Activated T-helper 1 cell treated with anti-CD3 and anti-CD28 coated beads, Interleukin-12 subunit alpha, Interleukin-12 subunit beta, Interleukin-2, Interleukin-4 antibody, amounts not matched to agents 30 ng/mL and 10 ng/mL and 1 ng/mL, durations not matched to agents 14 hours and 24 hours and 36 hours (primary cell): ENCODE results near the gene PIK3R5. TPM values are rescaled to one million over a fixed set of nuclear protein-coding genes. Genes with fewer than 3 reads are reported as not detected.

Source experiments
- DNase-seq: peaks from one replicate; pipeline ENCODE4 v3.0.0; 2021; ENCODE audit warnings: low spot score
- H3K27ac Mint-ChIP-seq: one replicate; pipeline ENCODE4 v1.8.0; 2021; ENCODE audit warnings: mild to moderate bottlenecking, mixed read lengths
- H3K27me3 Mint-ChIP-seq: one replicate; pipeline ENCODE4 v1.8.0; 2022; ENCODE audit warnings: mild to moderate bottlenecking, moderate library complexity, mixed read lengths; ENCODE audit not compliant: insufficient read depth
- H3K36me3 Mint-ChIP-seq: one replicate; pipeline ENCODE4 v1.8.0; 2021; ENCODE audit warnings: low read depth, mixed read lengths
- H3K4me1 Mint-ChIP-seq: one replicate; pipeline ENCODE4 v1.8.0; 2021; ENCODE audit warnings: low read depth, mixed read lengths
- H3K4me3 Mint-ChIP-seq: one replicate; pipeline ENCODE4 v1.8.0; 2021; ENCODE audit warnings: mild to moderate bottlenecking, moderate library complexity, mixed read lengths
- H3K9me3 Mint-ChIP-seq: one replicate; pipeline ENCODE4 v1.8.0; 2021; ENCODE audit warnings: mixed read lengths
- intact Hi-C: fragments of 100-400 bp; cut with micrococcal nuclease; formaldehyde crosslinking; loops from one replicate; pipeline ENCODE4 v1.15.1; 2024
- total RNA-seq: library from RNA; stranded (reverse); gene quantifications from 2 replicates; pipeline ENCODE4 v1.2.3, GENCODE V29; 2022

Gene PIK3R5
- 30.5 and 33.6 TPM in 2 replicates for total RNA-seq

DNA sequence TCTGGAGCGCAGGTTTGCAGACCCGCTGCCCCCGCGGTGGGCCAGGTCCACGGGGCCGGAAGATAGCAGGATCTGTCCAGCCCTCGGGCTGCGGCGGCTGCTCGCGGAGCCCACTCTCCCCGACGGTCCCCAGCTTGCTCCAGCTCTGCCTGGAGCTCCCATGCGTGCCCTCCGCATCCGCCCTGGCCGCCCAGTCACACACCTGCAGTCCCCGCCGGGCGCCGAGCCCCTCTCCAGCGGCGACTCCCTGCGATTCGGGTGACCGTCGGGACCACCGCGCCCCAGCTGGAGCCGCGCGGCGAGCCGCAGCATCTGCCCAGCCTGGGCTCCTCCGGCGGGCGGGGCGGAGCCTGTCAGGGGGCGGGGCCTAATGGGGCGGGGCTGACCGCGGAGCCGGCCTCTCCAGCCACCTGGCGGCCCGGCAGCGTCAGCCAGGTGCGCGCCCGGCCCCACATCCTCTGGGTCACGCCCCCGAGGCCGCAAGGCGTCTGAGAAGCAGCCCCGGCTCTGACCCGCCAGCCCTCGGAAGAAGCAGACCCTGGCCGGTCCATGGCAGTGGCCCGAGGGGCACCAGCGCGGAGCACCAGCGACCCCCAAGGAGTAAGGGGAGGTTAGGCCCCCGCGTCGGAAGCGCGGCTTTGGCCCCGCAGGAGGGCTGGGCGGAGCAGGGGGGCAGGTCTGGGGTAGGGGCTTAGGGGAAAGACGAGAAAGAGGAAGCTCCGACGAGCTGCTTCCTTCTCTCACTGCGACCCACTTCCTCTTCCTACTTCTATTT is at the start of gene PIK3R5:
Gene PIK3R5 (minus strand): TSS at position 314 of the 775 bp plus-strand sequence. CDS start 54,213 bp downstream, outside the sequence.
- intact Hi-C loops, result loop anchor here (1.0 to 2.0 kb wide), 5 partner anchors 9 to 67 kb away; no protein-coding TSS in a partner anchor

GRCh38 chr17:9011001-9011400 is 45.5 kb upstream of the PIK3R5 start:
- Mint-ChIP-seq H3K4me1 (no peaks in the 10 kb centered on the region), H3K36me3 (no peaks in the 10 kb centered on the region), H3K27ac (no peak overlapping the region), H3K9me3 (no peaks in the 10 kb centered on the region), H3K4me3 (no peak overlapping the region), H3K27me3 (peaks cover 54% of the 10 kb centered on the region)
- intact Hi-C loops, result no loop called here
- DNase-seq, result no peak

More for the DNA sequence above, at the start of gene PIK3R5:
- peaks cover 28% of the 10 kb centered on the region for H3K36me3 Mint-ChIP-seq
- H3K27me3 Mint-ChIP-seq, result no peaks in the 10 kb centered on the region
- H3K27ac Mint-ChIP-seq, result peak within 1 kb of the TSS; percentile 96
- peaks cover 12% of the 10 kb centered on the region for H3K9me3 Mint-ChIP-seq
- peak; percentile 62 for DNase-seq
- H3K4me3 Mint-ChIP-seq, result peak within 1 kb of the TSS; percentile 98
- H3K4me1 Mint-ChIP-seq, result peaks cover 52% of the 10 kb centered on the region

DNA sequence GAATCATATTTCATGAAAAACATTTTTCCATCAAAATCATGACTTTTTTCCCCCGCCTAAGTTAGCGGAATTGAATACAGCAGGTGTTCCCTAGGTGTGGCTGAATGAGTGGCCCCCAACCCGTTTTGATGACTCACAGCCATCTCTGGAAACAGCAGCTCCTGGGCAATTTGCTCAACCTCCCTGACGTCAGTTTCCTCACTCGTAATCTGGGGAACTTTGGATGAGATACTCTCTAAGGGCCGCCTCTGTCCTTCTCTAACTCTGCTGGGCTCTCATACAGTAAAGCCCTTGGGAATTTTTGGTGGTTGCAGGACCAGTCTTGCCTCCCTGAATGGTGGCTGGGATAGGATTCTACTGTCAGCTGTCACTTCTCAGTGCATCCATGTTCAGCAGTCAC is 44.2 kb upstream of the PIK3R5 start:
- Mint-ChIP-seq H3K4me3 (no peak overlapping the region), H3K4me1 (no peaks in the 10 kb centered on the region), H3K27me3 (peaks cover 65% of the 10 kb centered on the region), H3K36me3 (peaks cover 2% of the 10 kb centered on the region), H3K9me3 (peaks cover 3% of the 10 kb centered on the region), H3K27ac (no peak overlapping the region)
- intact Hi-C loops, result no loop called here
- DNase-seq, result no peak

- DNase-seq, result no peak
- no peak overlapping the region for H3K27ac Mint-ChIP-seq
- peaks cover 3% of the 10 kb centered on the region for H3K9me3 Mint-ChIP-seq
- H3K4me3 Mint-ChIP-seq, result no peak overlapping the region
- intact Hi-C loops, result no loop called here
- peaks cover 2% of the 10 kb centered on the region for H3K36me3 Mint-ChIP-seq
- no peaks in the 10 kb centered on the region for H3K4me1 Mint-ChIP-seq
- peaks cover 65% of the 10 kb centered on the region for H3K27me3 Mint-ChIP-seq
These were observed 43.6 kb upstream of the PIK3R5 start for GRCh38 chr17:9009096-9009495.

- Mint-ChIP-seq H3K4me3 (no peak overlapping the region), H3K36me3 (peaks cover 2% of the 10 kb centered on the region), H3K27ac (no peak overlapping the region), H3K27me3 (peaks cover 66% of the 10 kb centered on the region), H3K4me1 (no peaks in the 10 kb centered on the region), H3K9me3 (peaks cover 3% of the 10 kb centered on the region)
- intact Hi-C loops, result no loop called here
- DNase-seq, result no peak
These were observed 41.7 kb upstream of the PIK3R5 start for GRCh38 chr17:9007052-9007714.

DNA sequence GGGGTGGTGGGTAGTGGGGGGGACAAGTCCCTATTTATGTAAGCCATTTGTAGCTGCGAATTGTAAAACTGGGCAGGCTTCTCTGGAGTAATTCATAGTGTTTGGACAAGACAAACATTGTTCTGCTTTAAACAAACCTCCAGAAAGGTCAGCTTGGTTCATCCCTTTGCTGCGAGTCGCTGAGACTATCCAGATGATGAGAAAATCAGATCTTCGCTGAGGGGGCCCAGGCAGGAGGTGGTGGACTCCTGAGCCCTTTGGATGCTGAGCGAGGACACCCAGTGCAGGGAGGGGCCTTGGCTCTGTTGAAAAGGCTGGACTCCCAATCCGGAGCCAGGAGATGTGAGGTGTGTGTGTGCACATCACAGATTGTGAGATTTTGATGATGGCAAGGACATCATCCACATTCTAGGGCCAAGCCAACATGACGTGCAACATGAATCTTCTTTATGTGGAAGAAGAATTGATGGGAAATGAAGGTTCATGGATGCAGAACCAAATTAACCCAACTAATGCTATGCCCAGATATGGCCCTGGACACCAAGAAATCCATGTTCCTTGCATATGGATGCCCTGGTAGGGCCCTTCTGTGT is 40.8 kb upstream of the PIK3R5 start:
- Mint-ChIP-seq H3K4me1 (no peaks in the 10 kb centered on the region), H3K4me3 (no peak overlapping the region), H3K27ac (no peak overlapping the region), H3K9me3 (peaks cover 3% of the 10 kb centered on the region), H3K36me3 (peaks cover 2% of the 10 kb centered on the region), H3K27me3 (peaks cover 73% of the 10 kb centered on the region)
- no peak for DNase-seq
- intact Hi-C loops, result no loop called here

GRCh38 chr17:9004961-9005285 is 39.4 kb upstream of the PIK3R5 start:
- Mint-ChIP-seq H3K4me1 (no peaks in the 10 kb centered on the region), H3K4me3 (no peak overlapping the region), H3K27me3 (peaks cover 71% of the 10 kb centered on the region), H3K27ac (no peak overlapping the region), H3K36me3 (peaks cover 2% of the 10 kb centered on the region), H3K9me3 (peaks cover 3% of the 10 kb centered on the region)
- no peak for DNase-seq
- intact Hi-C loops, result loop anchor here (2.0 kb wide), 1 partner anchor 16 kb away; the partner anchor contains the start of gene NTN1

DNA sequence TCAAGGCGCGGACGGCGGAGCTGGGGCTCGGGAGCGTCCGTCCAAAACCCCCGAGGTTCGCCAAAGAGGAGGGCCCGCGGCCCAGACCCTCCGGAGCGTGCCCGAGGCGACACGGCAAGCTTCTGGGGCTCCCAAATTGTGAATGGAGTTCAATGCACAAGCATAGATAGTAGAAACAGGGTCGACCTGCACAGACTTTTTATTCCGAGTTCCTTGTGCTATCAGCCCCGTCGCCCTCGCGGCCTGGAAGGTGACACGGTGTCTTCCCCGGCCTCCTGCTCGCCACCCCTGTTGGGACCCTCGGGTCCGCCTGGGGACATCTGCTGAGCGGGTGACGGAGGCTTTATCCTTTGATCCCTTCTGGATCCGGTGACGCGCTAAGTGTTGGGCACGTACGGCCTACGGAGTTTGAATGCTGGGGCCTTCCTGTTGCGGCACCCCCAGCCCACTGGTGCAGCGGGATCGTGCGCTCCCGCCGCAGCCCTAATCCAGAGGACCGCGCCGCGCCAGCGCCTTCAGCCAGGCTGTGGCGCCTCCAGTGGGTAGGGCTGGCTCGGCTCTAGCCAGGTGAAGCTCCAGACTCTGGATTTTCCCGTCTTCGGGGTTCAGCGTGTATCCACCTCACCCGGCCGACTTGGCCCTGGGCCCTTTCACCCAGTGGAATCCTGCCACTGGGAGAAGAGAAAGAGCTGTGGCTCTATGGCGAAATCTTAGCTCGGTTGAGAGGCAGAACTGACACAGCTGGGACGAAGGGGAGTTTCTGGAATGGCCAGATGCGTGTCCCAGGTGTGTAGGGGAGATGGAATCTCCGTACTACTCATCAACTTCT is 38.8 kb upstream of the PIK3R5 start:
- peaks cover 3% of the 10 kb centered on the region for H3K9me3 Mint-ChIP-seq
- peaks cover 2% of the 10 kb centered on the region for H3K36me3 Mint-ChIP-seq
- H3K27ac Mint-ChIP-seq, result no peak overlapping the region
- H3K27me3 Mint-ChIP-seq, result peaks cover 66% of the 10 kb centered on the region
- no peak for DNase-seq
- H3K4me1 Mint-ChIP-seq, result no peaks in the 10 kb centered on the region
- no peak overlapping the region for H3K4me3 Mint-ChIP-seq
- intact Hi-C loops, result loop anchor here (2.0 kb wide), 1 partner anchor 16 kb away; the partner anchor contains the start of gene NTN1

GRCh38 chr17:9003355-9004131 is 38.0 kb upstream of the PIK3R5 start:
- peaks cover 2% of the 10 kb centered on the region for H3K36me3 Mint-ChIP-seq
- peaks cover 3% of the 10 kb centered on the region for H3K9me3 Mint-ChIP-seq
- H3K27ac Mint-ChIP-seq, result no peak overlapping the region
- H3K4me3 Mint-ChIP-seq, result no peak overlapping the region
- no peak for DNase-seq
- H3K4me1 Mint-ChIP-seq, result no peaks in the 10 kb centered on the region
- intact Hi-C loops, result loop anchor here (2.0 kb wide), 1 partner anchor 17 kb away; the partner anchor contains the start of gene NTN1
- H3K27me3 Mint-ChIP-seq, result peaks cover 69% of the 10 kb centered on the region

DNA sequence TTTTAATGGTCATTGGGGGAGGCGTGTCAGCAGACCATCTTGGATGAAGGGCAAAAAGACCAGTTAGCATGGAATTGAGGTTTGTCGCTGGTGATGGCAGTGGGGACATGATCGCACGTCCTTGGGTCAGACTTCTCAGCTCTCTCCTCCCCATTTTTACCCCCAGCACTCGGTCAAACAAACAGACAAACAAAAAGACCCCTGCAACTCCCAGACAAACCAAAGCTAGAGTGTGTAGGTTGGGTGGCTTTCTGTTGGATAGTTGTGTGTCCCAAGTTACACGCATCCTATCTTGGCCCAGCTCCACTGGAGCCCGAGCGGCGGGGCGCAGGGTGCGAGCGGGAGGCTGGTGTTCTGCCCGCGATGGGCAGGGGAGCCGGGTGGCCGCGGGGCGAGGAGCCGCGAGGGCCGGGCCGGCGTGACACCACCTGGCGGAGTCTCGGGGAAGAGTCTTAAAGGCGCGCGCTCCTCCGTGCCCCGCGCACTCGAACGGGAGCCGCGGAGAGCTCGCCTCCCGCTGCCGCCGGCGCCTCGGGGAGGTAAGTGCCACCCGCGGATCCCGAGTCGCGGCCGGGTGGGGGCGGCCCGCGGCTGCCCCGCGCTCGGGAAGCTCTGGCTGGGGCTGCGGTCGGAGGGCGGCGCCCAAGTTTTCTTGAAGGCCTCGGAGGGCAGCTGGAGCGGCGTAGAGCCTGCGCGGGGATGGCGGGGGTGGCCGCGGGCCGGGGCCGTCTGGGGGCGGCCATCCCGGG is 37.3 kb upstream of the PIK3R5 start:
- Mint-ChIP-seq H3K27ac (no peak overlapping the region), H3K9me3 (peaks cover 3% of the 10 kb centered on the region)

GRCh38 chr17:9002227-9002605 is 36.7 kb upstream of the PIK3R5 start:
- H3K4me3 Mint-ChIP-seq, result no peak overlapping the region
- H3K4me1 Mint-ChIP-seq, result no peaks in the 10 kb centered on the region
- no peak overlapping the region for H3K27ac Mint-ChIP-seq
- intact Hi-C loops, result no loop called here
- H3K9me3 Mint-ChIP-seq, result peaks cover 3% of the 10 kb centered on the region
- H3K27me3 Mint-ChIP-seq, result peaks cover 63% of the 10 kb centered on the region
- DNase-seq, result no peak
- peaks cover 2% of the 10 kb centered on the region for H3K36me3 Mint-ChIP-seq

More for the DNA sequence above, 37.3 kb upstream of the PIK3R5 start:
- H3K4me1 Mint-ChIP-seq, result no peaks in the 10 kb centered on the region
- H3K27me3 Mint-ChIP-seq, result peaks cover 66% of the 10 kb centered on the region
- no peak overlapping the region for H3K4me3 Mint-ChIP-seq
- intact Hi-C loops, result no loop called here
- DNase-seq, result no peak
- peaks cover 2% of the 10 kb centered on the region for H3K36me3 Mint-ChIP-seq
